ENCODE results near the gene LYST.
"Not testable (repeated sequence)": the region's sequence is repeated elsewhere in the genome, so short reads cannot be mapped to it uniquely, and the experiment has no call there.

The LYST gene

GRCh38 chr1:235628316-235629005 is 238.2 kb downstream of the LYST start:
- DNase-seq, result no peak

GRCh38 chr1:235625831-235626230 is 240.9 kb downstream of the LYST start:
- DNase-seq, result no peak

GRCh38 chr1:235625340-235625739 is 241.4 kb downstream of the LYST start:
- no peak for DNase-seq

- DNase-seq, result peak; percentile 74
Measured at GRCh38 chr1:235624721-235625333, 241.9 kb downstream of the LYST start.

- no peak for DNase-seq
Measured at GRCh38 chr1:235622936-235623779, 243.5 kb downstream of the LYST start.

GRCh38 chr1:235619149-235619548 is 247.6 kb downstream of the LYST start:
- DNase-seq, result not testable (repeated sequence)

GRCh38 chr1:235617808-235618207 is 248.9 kb downstream of the LYST start:
- DNase-seq, result no peak

- no peak for DNase-seq
Measured at GRCh38 chr1:235617140-235617539, 249.6 kb downstream of the LYST start.

- no peak for DNase-seq
Measured at GRCh38 chr1:235614442-235614954, 252.2 kb downstream of the LYST start.

- DNase-seq, result no peak
Measured at GRCh38 chr1:235613602-235614001, 253.1 kb downstream of the LYST start.

- DNase-seq, result no peak
Measured at GRCh38 chr1:235612761-235613160, 253.9 kb downstream of the LYST start.

All from femur (tissue), 1 donor.